Fibroblast of skin of left quadriceps (primary cell): Measurements from ENCODE around the gene CNRIP1.

Experiments used
- DNase-seq, 2 experiments: peaks; one replicate each; pipeline ENCODE4 v3.0.0-alpha.2; 2013; ENCODE audit warnings: low read depth in 2 of 2

Gene CNRIP1

GRCh38 chr2:68251187-68251854 is 68.4 kb downstream of the CNRIP1 start:
- DNase-seq, result no peak

DNA sequence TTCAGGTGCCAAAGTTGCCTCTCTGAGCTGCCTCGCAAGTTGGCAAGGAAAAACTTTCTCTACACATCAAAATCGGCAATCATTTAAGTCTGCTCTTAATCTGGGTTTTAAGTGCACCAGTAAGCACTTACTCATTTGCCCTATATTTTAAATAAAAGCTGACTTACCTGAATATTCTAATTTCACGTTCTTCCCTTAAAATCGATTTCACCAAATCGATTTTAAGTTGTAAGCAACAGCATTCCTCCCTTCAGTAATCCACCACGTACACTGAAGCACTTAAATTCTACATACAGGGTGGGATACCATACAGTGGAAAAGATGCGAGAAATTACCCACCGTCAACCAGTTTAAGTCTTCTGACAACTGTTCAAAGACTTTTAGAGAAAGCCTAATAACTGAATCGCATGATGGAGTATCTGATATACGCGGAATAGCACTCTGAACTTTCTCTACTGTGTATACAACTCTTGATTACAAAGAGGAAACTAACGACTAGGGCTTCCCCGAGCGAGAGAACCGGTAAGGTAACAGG is 69.0 kb downstream of the CNRIP1 start:
- DNase-seq, result no peak

GRCh38 chr2:68250196-68250595 is 69.6 kb downstream of the CNRIP1 start:
- DNase-seq, result no peak

- DNase-seq, result no peak
Observed at GRCh38 chr2:68248806-68249205, 70.9 kb downstream of the CNRIP1 start.

DNA sequence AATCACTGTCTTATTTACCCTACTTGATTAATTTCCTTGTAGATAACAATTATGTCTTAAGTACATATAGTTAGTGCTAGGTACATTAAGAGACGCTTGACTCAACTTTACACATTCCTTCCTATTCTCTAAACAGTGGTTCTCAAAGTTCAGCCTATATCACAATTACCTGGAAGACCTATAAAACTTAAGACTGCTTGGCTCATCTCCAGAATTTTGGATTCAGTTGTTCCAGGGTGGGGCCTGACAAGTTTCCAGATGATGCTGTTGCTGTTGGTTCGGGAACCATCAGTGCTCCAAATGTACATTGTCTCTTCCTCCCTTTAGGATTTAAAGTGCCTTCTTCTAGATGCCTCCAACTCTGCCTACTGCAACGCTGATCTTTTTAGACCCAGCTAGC is 71.4 kb downstream of the CNRIP1 start:
- no peak for DNase-seq

DNA sequence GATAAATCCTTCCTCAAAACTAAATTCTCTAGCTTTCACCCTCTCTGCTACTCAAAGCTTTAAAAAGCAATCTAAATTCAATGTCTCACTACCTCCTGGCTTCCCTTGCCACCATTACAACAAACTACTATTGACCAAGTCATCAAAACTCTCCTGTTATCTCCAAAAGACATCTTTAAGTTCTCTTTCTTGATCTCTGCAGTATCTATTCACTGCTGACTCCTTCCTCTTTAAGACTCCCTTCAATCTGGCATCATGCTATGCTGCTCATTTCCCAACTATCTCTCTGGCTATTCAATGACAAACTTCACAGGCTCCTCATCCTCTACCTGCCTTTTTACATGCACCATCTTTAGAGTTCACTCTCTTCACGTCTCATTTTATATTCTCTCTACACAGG is 73.4 kb downstream of the CNRIP1 start:
- no peak for DNase-seq

DNA sequence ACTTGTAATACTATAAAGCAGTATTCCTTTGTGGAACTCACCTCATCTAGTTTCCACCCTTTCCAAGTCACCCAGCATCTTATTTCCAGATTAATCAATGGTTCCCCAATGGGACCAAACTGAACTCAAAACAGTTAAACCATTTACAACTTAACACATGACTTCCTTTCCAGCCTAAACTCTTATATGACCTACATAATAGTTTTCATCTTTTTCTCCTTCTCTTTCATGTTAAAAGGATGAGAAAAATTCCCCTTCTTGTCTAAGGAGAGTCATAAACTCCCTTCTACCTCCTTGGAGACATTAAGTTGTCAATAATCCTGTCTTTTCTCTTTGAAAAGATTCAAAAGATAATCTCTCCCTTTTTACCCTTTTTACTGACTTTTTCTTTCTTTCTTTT is 74.1 kb downstream of the CNRIP1 start:
- DNase-seq, result no peak

DNA sequence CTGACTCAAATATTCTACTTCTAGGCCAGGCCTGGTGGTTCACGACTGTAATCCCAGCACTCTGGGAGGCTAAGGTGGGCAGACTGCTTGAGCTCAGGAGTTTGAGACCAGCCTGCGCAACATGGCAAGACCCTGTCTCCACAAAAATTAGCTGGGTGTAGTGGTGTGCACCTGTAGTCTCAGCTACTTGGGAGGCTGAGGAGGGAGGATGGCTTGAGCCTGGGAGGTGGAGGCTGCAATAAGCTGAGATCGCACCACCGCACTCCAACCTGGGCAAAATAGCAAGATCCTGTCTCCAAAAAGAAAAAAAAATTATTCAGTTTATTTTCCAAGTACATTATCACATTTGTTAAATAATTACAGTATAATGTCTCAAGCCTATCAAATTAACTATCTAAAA is 74.7 kb downstream of the CNRIP1 start:
- no peak for DNase-seq

DNA sequence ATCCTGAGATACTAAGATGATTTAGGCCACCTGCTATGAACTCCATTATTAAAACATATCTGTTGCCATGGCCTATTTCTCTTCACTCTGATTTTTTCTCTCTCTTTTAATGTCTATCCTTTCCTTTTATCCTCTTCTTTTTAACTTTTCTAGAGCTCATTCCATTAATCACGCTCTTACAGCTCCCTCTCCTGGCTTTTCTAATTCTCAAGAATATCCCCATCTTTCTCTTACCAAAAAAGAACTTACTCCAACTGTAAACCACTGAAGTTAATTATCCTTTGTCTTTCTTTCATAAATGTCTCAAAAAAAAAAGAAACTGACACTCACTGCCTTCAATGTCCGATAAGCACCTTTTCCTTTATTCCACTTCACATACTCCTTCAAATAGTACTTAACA is 75.3 kb downstream of the CNRIP1 start:
- no peak for DNase-seq
